Activated gamma-delta T cell treated with Interleukin-2 at 50 U/mL for 16 hours (primary cell): Measurements from ENCODE around the gene ROR2.

Source experiments
- DNase-seq: peaks from one replicate; pipeline ENCODE4 v3.0.0-alpha.2; 2020

Gene ROR2

DNA sequence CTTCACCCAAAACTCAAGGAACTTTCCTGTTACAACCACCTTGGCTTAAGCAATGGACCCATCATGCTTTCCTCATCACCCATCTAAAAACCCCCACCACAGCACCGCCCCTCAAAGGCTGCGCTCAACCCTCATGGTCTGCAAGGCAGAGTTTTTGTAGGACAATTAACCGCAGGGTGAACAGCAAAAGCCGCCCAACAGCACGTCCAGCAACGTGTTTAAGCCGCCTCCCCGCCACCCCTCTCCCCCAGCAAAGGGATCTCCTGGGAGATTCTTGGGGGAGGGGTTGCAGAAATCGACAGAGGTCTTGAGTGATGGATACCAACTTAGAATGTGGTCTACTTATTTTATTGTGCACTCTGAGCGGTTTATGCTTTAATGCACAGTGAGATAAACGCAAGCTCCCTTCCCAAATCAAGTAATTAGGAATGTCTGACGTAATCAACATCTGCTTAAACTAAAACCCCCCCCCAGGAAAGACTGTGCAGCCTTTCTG is 1.9 kb downstream of the ROR2 start:
- DNase-seq, result no peak

- DNase-seq, result no peak
These were observed 3.2 kb downstream of the ROR2 start for GRCh38 chr9:91946653-91947488.

DNA sequence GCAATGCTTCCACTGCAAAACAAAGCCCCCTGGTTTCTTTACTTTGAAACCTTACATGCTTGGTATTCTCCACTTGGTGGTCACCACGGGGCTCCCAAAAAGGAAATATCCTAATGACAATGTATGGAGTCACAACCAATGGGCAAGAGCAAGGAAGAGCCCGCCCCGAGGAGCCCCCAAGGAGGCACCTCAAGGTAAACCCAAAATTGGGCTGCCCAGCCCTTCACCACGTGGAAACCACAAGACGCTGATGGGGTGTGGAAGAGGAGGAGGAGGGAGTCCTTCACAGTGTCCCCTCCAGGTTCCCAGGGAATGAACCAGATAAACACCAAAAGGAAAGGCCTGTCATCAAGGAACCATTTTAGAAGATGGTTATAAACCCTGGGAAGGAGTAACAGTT is 3.8 kb downstream of the ROR2 start:
- no peak for DNase-seq

DNA sequence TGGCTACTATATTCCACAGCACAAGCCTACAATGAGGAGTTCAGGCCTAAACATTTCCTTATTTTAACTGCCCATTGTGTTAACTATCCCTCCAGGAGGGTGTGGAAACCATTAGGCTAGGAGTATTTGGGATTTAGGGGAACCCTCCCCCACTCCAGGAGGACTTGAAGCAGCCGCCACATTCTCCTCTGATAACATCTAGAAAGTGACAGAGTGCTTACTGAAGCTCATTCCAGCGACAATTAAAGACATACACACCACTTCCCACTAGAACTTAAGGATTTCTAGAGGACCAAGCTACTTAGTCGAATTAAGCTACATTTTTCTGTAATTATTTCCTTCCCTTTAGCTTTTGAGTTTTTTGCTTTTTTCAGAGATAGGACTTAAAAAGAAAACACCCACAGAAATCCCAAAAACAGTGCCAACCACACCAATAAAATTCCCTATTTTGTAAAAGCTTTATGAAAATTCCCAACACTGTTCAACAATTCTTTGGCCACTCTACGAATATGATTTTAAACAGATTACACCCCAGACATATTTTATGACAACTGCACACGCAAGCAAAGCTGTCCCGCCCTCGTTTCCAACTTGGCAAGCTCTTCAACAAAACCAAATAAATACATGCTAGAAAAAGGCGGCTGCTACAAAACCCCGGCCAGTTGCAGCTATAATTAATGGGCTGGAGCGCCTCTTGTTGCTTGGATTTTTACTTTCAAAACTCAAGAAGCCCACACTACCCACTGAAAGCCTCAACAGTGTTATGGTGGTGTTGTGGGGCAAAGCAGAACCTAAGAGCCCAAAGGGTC is 4.5 kb downstream of the ROR2 start:
- no peak for DNase-seq

GRCh38 chr9:91944711-91945110 is 5.3 kb downstream of the ROR2 start:
- no peak for DNase-seq

- DNase-seq, result no peak
These were observed 6.3 kb downstream of the ROR2 start for GRCh38 chr9:91943478-91944470.

- no peak for DNase-seq
These were observed 7.8 kb downstream of the ROR2 start for GRCh38 chr9:91942201-91942600.

GRCh38 chr9:91939978-91940377 is 10.1 kb downstream of the ROR2 start:
- no peak for DNase-seq

- no peak for DNase-seq
These were observed 12.3 kb downstream of the ROR2 start for GRCh38 chr9:91937727-91938126.

DNA sequence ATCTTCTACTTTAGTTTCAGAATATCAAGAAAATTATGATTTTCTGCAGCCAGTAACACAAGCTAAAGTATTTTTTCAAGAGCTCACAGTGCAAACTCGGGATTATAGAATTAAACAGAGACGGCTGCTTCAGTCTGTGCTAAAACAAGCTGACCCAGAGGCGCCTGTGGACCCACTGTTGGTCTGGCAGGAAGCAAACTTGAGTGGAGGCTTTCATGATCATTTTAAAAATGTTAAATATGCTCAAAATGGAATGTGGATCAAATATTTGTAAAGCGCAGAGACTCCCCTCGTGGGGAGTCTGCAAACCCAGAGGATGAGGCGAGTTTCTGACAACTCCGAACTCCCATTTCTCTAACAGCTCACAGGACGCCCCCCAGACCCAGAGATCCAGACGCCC is 13.0 kb downstream of the ROR2 start:
- DNase-seq, result no peak

GRCh38 chr9:91935805-91936514 is 14.1 kb downstream of the ROR2 start:
- DNase-seq, result no peak

GRCh38 chr9:91935066-91935749 is 14.8 kb downstream of the ROR2 start:
- no peak for DNase-seq

DNA sequence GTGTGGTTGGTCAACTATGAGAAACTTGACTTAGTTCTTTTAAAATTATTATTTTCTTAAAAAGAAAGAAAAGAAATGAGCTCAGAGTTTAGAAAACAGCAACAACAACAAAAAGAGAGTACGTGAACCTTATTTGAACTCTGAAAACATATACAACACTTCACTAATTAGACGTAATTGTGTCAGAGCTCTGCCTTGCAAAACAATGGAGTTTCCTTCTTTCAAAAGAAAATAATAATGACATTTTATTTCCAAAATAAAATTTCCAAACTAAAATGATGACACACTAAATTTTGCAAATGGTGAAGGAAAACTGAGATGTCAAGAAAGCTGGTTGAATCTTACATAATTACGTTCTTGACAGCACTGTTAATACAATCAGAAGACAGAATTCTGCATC is 15.4 kb downstream of the ROR2 start:
- DNase-seq, result no peak

DNA sequence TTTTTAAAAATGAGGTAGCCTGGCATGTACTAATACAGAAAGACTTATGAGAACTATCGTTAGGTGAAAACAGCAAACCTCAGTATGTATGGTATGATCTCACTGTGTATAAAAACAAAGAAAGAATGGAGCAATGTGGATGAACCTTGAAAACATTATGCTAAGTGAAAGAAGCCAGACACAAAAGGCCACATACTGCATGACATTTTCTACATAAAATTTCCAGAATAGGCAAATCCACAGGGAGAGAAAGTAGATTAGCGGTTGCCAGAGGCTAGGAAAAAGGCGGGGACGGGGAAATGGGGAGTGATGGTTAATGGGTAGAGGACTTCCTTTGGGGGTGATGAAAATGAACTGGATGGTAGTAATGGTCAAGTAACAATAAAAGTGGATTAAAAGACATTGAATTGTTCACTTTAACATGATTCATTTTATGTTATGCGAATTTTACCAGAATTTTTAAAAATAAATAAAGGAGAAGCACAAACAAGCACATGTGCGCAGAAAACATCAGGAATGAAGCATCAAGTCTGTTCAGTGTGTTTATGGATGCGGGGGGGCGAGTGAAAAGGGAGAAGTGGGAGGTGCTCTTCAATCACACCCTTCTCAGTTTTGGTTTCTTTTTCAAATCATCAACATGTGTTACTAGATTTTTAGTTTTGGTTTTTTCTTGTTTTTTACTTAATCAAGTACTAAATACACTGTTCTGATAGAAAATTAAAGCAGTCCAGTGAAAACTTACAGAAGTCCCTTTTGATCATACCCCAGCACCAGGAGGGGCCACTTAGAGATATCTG is 16.3 kb downstream of the ROR2 start:
- DNase-seq, result no peak

- DNase-seq, result no peak
These were observed 19.6 kb downstream of the ROR2 start for GRCh38 chr9:91930475-91930874.

DNA sequence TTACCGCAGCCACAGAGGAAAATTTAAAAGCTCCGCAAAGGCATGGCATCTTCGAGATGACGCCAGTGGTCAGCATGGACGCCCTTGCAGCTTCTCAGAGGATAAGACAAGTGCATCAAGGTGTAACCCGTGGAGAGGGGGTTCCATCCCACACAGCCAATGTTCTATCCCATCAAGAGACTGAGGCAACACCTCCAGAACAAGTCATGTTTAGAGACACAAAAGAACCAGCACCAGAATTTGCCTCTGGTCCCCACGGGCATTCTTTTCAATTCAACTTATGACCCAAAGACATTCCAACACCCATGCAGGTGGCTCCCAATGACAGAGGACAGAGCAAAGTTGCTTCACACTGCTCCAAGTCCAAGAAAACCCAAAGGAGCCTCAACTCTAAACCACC is 20.7 kb downstream of the ROR2 start:
- no peak for DNase-seq

GRCh38 chr9:91927922-91928510 is 22.0 kb downstream of the ROR2 start:
- DNase-seq, result no peak

DNA sequence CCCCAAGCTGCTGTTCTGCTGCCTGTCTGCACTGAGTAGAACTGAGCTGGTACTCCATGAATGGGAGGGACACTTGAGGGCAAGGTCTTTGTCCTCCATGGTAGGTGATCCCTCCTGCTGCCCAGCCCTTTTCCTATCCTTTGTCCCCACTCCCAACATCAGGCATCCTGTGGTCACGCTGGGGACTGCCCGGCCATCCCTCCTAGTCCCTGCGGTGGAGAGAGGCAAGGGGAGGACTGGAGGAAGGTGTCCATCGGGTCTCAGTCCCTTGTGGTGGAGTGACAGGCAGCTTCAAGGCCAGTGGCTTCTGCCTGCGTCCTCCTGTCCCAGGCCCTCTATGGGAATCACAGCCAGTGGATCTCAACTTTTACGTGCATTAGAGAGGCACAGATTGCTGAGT is 25.9 kb downstream of the ROR2 start:
- no peak for DNase-seq

DNA sequence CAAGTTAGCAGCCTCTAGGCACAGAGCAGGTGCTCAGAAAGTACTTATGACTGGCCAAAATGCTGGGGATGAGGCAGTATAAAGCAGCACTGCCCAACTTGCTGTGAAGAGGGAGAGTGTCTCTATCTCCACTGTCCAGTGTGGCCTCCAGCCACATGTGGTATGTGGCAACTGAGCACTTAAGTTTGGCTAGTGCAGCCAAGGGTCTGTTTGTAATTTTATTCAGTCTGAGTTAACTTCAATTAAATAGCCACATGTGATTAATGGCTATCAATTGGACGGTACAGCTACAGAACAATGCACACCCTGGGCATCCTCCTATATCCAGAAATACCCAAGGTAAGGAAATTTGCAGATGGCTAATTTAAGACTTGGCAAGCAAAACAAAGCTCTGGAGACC is 26.9 kb downstream of the ROR2 start:
- no peak for DNase-seq

GRCh38 chr9:91921371-91921770 is 28.7 kb downstream of the ROR2 start:
- DNase-seq, result no peak
